NOMO-1 treated with DMSO at 0.1 percent for 48 hours (cell line): ENCODE measurements around the gene MAPKAPK2.
A peak's percentile ranks its signal among the peaks of the same experiment; 100 is the strongest.
"Not testable (repeated sequence)": the region's sequence is repeated elsewhere in the genome, so short reads cannot be mapped to it uniquely, and the experiment has no call there.

Experiments used
- DNase-seq: peaks from one replicate; lab custom pipeline; 2025; ENCODE audit not compliant: unreplicated experiment; lab: John Stamatoyannopoulos, UW

MAPKAPK2 gene

GRCh38 chr1:206770531-206771337, 86.0 kb downstream of the MAPKAPK2 start, which contains the start of gene IL19:
IL19 (plus strand) TSS chr1:206770773; CDS start chr1:206836663, 65,890 bp downstream.
- DNase-seq: peak; percentile 59

- no peak for DNase-seq
These were observed 86.6 kb downstream of the MAPKAPK2 start for GRCh38 chr1:206771338-206771692.

GRCh38 chr1:206772243-206772937, 87.7 kb downstream of the MAPKAPK2 start, which contains the start of gene IL10:
IL10 (minus strand) TSS chr1:206772494; CDS start chr1:206772435, 59 bp downstream.
- DNase-seq: peak; percentile 78

GRCh38 chr1:206774093-206774492, 89.4 kb downstream of the MAPKAPK2 start:
- DNase-seq: peak; percentile 39

GRCh38 chr1:206776229-206776628, 91.5 kb downstream of the MAPKAPK2 start:
- no peak for DNase-seq

- no peak for DNase-seq
These were observed 93.3 kb downstream of the MAPKAPK2 start for GRCh38 chr1:206778031-206778430.

GRCh38 chr1:206778911-206779310, 94.2 kb downstream of the MAPKAPK2 start:
- not testable (repeated sequence) for DNase-seq

- peak; percentile 84 for DNase-seq
These were observed 94.9 kb downstream of the MAPKAPK2 start for GRCh38 chr1:206779638-206780037.

- peak; percentile 44 for DNase-seq
These were observed 97.7 kb downstream of the MAPKAPK2 start for GRCh38 chr1:206782448-206782847.

GRCh38 chr1:206783506-206783905, 98.8 kb downstream of the MAPKAPK2 start:
- DNase-seq: no peak
